NB4 (cell line): ENCODE measurements around the gene INPP5B.
A peak's percentile ranks its signal among the peaks of the same experiment; 100 is the strongest.

Experiments
- DNase-seq: peaks from one replicate; pipeline ENCODE4 v3.0.0; 2010; ENCODE audit warnings: low read depth
- H3K4me3 ChIP-seq: one replicate; pipeline ENCODE4 v1.5.1; 2011; ENCODE audit warnings: mild to moderate bottlenecking, low read depth, low read length, moderate library complexity
- MYC ChIP-seq: IDR thresholded peaks from 2 replicates; pipeline ENCODE4 v1.6.1; 2011; ENCODE audit warnings: low read depth, low read length
- POLR2A ChIP-seq: IDR thresholded peaks from 2 replicates; pipeline ENCODE4 v1.6.1; 2011; ENCODE audit warnings: mild to moderate bottlenecking; ENCODE audit not compliant: insufficient read length; ENCODE audit errors: extremely low read depth
- TF ChIP-seq, protein P1 (sequence below): IDR thresholded peaks from 2 replicates; pipeline ENCODE4 v1.6.1; 2011; ENCODE audit warnings: low read depth, low read length
- TF ChIP-seq, protein P2 (sequence below): IDR thresholded peaks from one replicate; pipeline ENCODE4 v1.5.1; 2012; ENCODE audit warnings: low read depth, low read length

Gene INPP5B

DNA sequence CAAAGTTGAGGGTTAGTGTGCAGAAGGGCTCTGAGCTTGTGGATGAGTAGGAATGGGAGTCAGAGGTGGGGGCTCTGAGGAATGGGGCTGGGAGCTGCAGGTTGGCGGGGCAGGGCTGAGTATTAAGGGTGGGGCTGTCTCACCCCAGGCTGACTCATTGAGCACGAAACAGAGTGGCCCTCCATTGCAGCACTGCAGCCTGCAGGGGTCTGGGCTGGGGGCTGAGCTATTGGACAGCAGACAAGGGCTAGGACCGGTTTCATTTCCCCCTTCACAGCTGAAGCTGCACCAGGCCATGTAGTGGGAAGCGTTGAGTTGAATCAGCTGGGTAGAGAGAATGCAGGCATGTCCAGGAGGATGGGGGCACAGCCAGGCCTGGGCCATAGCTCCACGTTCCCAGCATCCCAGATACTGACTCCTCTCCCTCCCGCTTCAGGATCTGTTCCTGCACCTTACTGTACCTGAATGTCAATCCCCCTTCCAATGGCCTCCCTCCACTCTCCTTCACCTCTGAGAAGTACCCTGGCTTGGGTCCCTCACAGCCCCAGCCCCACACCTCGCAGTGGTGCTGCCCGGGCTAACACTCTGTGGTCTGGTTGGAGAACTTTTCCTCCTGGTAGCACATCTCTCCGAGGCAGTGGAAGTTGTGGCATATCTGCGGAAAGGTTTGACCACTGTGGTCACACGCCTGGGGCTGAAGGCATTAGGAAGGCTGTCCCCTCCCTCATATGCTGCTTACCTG lies 4.4 kb upstream of the INPP5B start:
- TF ChIP-seq POLR2A: no peak
- no peak for TF ChIP-seq MYC
- TF ChIP-seq, protein P1, sequence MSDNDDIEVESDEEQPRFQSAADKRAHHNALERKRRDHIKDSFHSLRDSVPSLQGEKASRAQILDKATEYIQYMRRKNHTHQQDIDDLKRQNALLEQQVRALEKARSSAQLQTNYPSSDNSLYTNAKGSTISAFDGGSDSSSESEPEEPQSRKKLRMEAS: no peak
- no peak overlapping the region for H3K4me3 ChIP-seq
- DNase-seq: peak; percentile 32

DNA sequence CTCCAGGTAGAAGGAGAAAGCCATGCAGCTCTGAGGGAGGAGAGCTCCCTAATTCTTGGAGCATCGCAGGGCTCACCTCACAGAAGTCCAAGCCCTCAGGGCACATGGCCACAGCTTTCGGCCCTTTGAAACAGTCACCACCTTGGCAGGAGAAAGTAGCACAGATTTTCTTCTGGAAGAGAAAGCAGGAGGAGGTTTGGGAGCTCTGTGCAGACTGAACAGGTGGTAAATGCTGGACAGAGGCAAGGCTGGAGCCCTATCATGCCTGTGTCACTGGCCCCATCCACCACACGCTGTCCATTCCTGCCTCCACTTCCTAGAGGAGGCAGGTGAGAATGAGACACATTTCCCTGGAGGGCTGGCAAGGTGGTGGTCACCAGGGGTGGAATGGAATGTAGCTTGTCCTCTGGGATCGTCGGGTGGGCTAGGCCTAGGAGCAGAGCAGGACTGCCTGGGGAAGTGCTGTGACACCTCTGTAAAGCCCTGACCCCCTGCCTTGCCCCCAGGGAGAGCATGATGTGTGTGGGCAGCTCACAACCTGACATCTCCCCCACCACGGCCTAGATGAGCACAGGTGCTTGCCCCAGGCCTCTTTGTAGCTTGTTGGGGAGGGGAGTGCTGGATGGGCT lies 2.8 kb upstream of the INPP5B start:
- no peak for DNase-seq
- no peak for TF ChIP-seq MYC
- no peak for TF ChIP-seq POLR2A
- TF ChIP-seq, protein P2, sequence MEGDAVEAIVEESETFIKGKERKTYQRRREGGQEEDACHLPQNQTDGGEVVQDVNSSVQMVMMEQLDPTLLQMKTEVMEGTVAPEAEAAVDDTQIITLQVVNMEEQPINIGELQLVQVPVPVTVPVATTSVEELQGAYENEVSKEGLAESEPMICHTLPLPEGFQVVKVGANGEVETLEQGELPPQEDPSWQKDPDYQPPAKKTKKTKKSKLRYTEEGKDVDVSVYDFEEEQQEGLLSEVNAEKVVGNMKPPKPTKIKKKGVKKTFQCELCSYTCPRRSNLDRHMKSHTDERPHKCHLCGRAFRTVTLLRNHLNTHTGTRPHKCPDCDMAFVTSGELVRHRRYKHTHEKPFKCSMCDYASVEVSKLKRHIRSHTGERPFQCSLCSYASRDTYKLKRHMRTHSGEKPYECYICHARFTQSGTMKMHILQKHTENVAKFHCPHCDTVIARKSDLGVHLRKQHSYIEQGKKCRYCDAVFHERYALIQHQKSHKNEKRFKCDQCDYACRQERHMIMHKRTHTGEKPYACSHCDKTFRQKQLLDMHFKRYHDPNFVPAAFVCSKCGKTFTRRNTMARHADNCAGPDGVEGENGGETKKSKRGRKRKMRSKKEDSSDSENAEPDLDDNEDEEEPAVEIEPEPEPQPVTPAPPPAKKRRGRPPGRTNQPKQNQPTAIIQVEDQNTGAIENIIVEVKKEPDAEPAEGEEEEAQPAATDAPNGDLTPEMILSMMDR: no peak
- TF ChIP-seq, protein P1: no peak
- H3K4me3 ChIP-seq: no peak overlapping the region

DNA sequence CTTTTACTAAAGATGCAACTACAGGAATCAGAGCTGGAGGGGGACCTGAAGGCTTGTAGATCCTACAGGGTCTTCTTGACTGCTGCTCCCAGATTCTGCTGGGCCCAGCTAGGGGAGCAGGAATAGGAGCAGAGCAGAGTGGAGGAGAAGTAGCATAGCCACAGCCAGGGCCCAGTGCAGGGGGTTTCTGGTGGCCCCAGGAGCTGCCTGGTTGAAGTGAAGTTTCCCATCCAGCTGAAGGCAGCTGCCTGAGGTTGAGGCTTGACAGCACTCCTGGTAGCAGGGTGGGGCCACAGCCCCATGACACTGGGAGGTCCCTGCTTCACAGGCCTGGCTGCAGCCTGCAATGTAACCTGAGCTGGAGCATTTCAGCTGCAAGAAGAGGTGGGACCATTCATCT lies 2.0 kb upstream of the INPP5B start:
- H3K4me3 ChIP-seq: no peak overlapping the region
- no peak for DNase-seq
- no peak for TF ChIP-seq POLR2A

DNA sequence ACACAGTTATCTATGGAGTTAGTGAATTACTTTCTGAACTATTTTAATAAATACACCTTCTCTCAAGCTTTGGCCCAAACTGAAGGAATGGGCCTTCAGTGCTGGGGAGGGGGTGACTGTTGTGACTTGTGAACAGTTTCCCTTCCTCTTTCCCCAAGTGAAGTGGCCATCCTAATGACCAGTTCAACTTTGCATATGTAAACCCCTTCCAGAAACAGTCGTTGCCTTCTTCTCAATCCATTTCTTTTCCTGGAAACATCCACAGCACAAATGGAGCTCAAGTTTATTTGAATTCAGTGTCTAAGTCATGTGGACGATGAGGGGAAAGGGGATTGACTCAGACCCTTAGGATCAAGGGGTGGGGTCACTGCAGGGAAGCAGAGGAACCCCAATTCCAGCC lies 1.3 kb upstream of the INPP5B start:
- H3K4me3 ChIP-seq: no peak overlapping the region
- DNase-seq: no peak
- TF ChIP-seq, protein P1: no peak
- TF ChIP-seq POLR2A: no peak

DNA sequence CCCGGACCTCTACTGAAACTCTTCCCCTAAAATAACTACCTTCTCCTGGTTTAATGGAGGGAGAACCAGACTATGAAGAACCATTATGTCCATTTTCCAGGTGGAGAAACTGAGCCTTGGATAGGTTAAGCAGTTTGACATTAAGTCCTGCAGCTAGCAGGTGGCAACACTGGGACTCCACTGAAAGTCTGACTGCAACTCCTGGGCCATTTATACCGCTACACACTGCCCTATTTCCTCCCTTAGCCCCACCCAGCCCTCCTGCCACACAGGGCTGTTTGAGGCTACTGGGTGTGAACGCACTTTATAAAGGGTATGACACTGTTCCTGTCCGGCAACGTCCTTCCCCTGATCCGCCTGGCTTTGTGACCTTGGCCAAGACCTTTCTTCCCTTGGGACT lies 511 bp upstream of the INPP5B start:
- peak overlapping the region; percentile 75 for H3K4me3 ChIP-seq
- DNase-seq: peak; percentile 35
- TF ChIP-seq, protein P1: no peak
- TF ChIP-seq, protein P2: no peak
- TF ChIP-seq MYC: no peak
- no peak for TF ChIP-seq POLR2A

DNA sequence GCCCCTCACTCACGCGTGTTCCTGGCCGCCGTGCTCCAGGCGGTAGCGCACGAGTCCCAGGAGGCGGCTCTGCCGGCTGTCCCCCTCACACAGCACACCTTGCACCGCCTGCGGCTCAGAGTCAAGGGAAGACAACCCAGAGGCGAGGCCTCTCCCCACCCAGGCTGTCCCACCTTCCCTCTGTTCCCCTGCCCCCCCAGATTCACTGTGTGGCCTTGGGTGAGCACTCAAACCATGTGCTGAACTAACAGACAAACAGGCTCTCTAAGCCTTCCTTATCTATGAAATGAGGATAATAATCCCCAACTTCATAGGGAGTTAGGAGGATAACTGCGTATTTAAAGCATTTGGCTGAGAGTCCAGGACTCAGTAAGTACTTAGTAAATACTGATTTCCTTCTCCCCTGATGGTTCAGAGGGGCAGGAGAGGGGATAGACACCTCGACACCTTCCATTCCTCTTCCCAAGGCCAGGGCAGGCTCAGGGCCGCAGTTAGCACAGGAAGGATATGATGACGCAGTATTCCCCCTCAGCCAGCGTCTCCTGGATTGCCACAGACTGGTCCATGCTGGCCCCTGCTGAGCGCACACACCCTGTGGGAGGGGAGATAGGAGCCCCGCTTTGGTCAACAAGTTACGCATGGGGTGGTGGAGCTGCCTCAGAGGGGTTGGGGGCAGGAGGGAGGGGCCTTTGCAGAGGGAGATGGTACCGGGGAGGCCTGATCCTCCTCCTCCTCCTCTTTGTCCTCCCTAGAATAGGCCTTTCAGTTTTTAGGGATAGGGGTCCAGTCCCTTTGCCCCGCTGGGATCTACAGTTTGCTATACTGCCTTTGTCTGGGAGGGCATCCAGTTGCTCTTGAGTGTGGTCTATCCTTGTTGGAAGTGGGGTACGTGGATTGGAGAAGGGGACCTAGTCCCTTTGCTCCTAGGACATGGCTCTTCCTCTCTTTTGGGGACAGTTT lies 830 bp downstream of the INPP5B start:
- peak; percentile 84 for DNase-seq
- peak overlapping the region; percentile 75 for H3K4me3 ChIP-seq
- TF ChIP-seq, protein P2: no peak
- TF ChIP-seq MYC (peak; percentile 18; the same call in 1 of the 2 replicates), POLR2A (no peak)
- TF ChIP-seq, protein P1: no peak
